ENCODE measurements around the gene FAM168A.
A peak's percentile ranks its signal among the peaks of the same experiment; 100 is the strongest.

- TF ChIP-seq CTCF (IDR thresholded peaks at IDR 0.05 in 2 of 3, conservative IDR thresholded peaks at IDR 0.05 in 1 of 3; ENCODE audit: insufficient read depth in 2 of 3, low read depth in 1 of 3, low read length in 3 of 3) (no peak), ATF3 (IDR thresholded peaks at IDR 0.05) (peak; percentile 94), ATF3 (CRISPR knock-in tag; conservative IDR thresholded peaks at IDR 0.05) (no peak), FOS (IDR thresholded peaks at IDR 0.05; ENCODE audit: extremely low read depth, insufficient read length) (no peak), POLR2A (conservative IDR thresholded peaks at IDR 0.05) (no peak), JUN (IDR thresholded peaks at IDR 0.05; ENCODE audit: borderline replicate concordance, low read depth, low read length) (peak; percentile 61), JUN (CRISPR knock-in tag; IDR thresholded peaks at IDR 0.05; ENCODE audit: borderline replicate concordance) (no peak), DLX4 (CRISPR knock-in tag; IDR thresholded peaks at IDR 0.05) (no peak), HIVEP1 (CRISPR knock-in tag; IDR thresholded peaks at IDR 0.05) (no peak), MAZ (CRISPR knock-in tag; conservative IDR thresholded peaks at IDR 0.05 in 1 of 2, IDR thresholded peaks at IDR 0.05 in 1 of 2) (no peak), EGR1 (conservative IDR thresholded peaks at IDR 0.05) (no peak), NKRF (IDR thresholded peaks at IDR 0.05; ENCODE audit: borderline replicate concordance) (no peak), NONO (IDR thresholded peaks at IDR 0.05; ENCODE audit: low read depth in 2 of 2, low read length in 1 of 2) (no peak), GATA2 (CRISPR knock-in tag; IDR thresholded peaks at IDR 0.05) (no peak), TAF1 (IDR thresholded peaks at IDR 0.05; ENCODE audit: control insufficient read depth, extremely low read depth, insufficient read depth, low read length, severe bottlenecking) (no peak), MED1 (CRISPR knock-in tag; IDR thresholded peaks at IDR 0.05; ENCODE audit: borderline replicate concordance) (no peak)
These were observed 30.7 kb downstream of the FAM168A start for GRCh38 chr11:73566977-73567755.
